GM12865 (cell line): Measurements from ENCODE around the gene USP24.

Experiments
- DNase-seq: peaks from one replicate; pipeline ENCODE4 v3.0.0; 2010; ENCODE audit warnings: low read depth
- H3K4me3 ChIP-seq: 2 replicates; pipeline ENCODE4 v1.5.1; 2011; ENCODE audit warnings: mild to moderate bottlenecking, low read depth, low read length, control low read depth
- TF ChIP-seq, protein P1 (sequence below): IDR thresholded peaks from 2 replicates; pipeline ENCODE4 v1.5.1; 2011; ENCODE audit warnings: low read length, control low read depth, low read depth, inconsistent platforms; ENCODE audit not compliant: insufficient read depth; ENCODE audit errors: missing control alignments

Gene USP24, protein sequence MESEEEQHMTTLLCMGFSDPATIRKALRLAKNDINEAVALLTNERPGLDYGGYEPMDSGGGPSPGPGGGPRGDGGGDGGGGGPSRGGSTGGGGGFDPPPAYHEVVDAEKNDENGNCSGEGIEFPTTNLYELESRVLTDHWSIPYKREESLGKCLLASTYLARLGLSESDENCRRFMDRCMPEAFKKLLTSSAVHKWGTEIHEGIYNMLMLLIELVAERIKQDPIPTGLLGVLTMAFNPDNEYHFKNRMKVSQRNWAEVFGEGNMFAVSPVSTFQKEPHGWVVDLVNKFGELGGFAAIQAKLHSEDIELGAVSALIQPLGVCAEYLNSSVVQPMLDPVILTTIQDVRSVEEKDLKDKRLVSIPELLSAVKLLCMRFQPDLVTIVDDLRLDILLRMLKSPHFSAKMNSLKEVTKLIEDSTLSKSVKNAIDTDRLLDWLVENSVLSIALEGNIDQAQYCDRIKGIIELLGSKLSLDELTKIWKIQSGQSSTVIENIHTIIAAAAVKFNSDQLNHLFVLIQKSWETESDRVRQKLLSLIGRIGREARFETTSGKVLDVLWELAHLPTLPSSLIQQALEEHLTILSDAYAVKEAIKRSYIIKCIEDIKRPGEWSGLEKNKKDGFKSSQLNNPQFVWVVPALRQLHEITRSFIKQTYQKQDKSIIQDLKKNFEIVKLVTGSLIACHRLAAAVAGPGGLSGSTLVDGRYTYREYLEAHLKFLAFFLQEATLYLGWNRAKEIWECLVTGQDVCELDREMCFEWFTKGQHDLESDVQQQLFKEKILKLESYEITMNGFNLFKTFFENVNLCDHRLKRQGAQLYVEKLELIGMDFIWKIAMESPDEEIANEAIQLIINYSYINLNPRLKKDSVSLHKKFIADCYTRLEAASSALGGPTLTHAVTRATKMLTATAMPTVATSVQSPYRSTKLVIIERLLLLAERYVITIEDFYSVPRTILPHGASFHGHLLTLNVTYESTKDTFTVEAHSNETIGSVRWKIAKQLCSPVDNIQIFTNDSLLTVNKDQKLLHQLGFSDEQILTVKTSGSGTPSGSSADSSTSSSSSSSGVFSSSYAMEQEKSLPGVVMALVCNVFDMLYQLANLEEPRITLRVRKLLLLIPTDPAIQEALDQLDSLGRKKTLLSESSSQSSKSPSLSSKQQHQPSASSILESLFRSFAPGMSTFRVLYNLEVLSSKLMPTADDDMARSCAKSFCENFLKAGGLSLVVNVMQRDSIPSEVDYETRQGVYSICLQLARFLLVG (N-terminal part only)

DNA sequence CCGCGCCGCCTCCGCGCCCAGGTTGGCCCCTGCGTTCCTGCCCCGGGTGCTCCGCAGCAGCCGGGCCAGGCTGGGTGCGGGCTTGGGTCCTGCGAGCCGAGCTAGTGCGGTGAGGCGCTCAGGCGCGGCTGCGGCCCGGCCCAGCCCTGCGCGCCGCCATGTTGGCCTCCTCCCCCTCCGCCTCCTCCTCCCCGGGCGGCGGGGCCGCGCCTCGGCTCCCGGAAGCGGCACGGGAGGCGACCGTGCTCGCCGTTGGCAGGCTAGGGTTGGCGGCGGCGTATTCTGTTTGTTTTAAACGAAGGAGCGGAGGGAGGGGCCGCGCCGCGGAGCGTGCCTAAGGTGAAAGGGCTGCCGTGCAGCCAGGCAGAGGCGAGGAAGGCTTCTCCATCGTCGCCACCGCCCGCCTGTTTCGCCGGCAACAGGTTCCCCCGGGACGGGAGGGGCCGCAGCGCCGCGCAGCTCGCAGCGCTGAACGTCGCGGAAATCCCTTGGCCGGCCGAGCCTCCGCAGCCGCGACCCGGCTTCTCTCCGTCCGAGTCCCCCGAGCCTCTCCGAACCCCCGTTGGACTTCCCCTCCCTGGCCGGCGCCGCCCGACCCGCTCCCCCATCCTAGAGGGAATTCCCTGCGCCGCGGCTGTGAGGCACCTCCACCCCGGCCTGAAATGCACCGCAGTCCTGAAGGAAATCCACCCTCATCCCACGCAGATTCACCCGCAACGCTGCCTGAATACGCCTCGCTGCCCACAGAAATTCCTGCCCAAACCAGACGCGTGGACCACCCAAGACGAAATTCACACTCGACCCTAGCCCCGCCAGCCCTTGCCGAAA is at the start of gene USP24:
TSS of gene USP24 (minus strand) at position 171 of the 828 bp plus-strand sequence. CDS start 251 bp downstream, outside the sequence.
- peak; percentile 89 for DNase-seq
- TF ChIP-seq, protein P1, sequence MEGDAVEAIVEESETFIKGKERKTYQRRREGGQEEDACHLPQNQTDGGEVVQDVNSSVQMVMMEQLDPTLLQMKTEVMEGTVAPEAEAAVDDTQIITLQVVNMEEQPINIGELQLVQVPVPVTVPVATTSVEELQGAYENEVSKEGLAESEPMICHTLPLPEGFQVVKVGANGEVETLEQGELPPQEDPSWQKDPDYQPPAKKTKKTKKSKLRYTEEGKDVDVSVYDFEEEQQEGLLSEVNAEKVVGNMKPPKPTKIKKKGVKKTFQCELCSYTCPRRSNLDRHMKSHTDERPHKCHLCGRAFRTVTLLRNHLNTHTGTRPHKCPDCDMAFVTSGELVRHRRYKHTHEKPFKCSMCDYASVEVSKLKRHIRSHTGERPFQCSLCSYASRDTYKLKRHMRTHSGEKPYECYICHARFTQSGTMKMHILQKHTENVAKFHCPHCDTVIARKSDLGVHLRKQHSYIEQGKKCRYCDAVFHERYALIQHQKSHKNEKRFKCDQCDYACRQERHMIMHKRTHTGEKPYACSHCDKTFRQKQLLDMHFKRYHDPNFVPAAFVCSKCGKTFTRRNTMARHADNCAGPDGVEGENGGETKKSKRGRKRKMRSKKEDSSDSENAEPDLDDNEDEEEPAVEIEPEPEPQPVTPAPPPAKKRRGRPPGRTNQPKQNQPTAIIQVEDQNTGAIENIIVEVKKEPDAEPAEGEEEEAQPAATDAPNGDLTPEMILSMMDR: no peak
- peak within 1 kb of the TSS; percentile 99 for H3K4me3 ChIP-seq

DNA sequence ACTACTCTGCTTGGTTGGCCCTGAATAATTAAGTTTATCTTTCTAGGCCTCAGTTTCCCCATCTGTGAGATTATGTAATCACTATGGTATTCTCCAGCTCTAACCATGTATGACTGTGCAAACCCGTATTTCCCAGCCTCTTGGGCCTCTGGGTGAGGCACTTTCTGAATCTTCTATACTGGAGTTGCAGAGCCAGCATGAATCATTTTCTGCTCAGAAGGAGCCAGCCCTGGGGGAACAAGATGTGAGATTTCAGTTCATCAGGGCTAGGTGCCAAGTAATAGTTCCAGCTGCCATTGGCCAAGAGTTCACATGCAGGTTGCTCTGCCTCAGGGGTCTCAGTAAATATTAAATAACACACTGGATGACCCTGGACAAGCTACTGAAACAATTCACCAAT is 47.7 kb upstream of the USP24 start:
- no peak for DNase-seq
- H3K4me3 ChIP-seq: no peak overlapping the region
- TF ChIP-seq, protein P1: no peak

DNA sequence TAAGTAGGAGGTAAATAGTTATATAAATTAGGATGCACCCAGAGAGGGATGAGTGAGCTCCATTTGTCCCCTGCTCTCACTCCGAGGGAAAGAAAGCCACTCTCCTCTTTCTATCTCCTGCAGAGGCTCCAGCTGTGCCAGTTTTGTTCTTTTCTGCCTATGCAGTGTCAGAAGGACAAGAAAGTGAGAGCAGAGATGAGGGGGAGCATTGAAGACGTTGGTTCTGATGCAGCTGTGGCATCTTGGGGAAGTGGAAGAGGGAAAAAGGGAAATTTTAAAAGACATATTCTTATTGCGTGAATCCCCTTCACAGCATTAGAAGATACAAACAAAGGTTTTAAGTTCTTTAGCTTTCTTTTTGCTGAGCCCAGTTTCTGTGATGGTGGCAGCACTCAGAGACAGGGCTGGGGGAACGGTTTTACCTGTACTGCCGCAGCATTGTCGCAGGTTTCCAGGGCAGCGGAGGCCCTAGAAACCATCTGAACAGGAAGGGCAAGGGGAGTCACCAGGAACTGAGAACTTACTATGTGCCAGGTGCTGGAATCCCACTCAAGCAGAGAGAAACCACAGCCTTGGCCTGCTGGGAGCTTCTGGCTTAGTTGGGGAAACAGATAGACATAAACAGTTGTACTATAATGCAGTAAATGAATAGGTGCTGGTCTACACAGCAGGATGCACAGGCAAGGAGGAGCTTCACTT is 44.9 kb upstream of the USP24 start:
- peak; percentile 75 for DNase-seq
- H3K4me3 ChIP-seq: no peak overlapping the region
- TF ChIP-seq, protein P1: no peak

DNA sequence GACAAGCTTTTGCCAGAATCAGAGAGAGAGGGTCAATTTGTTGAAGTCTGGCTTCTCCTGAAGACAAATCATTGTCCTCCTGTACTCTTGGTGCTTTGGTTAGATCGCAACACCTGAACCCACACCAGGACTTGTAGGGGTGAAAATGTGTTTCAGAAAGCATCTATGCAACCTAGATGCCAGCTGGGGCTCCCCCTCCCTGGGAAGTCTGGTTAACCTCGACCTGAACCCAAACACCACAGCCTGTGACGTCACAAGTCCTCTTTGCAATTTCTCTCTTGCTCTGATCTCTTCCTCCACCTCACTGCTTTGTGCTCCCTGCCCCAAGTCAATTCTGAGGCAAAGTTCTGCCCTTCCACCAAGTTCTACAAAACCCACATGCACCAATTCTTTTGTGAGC is 42.8 kb upstream of the USP24 start:
- peak overlapping the region; percentile 18; the same call in 1 of the 2 replicates for H3K4me3 ChIP-seq
- TF ChIP-seq, protein P1: no peak
- DNase-seq: peak; percentile 78

DNA sequence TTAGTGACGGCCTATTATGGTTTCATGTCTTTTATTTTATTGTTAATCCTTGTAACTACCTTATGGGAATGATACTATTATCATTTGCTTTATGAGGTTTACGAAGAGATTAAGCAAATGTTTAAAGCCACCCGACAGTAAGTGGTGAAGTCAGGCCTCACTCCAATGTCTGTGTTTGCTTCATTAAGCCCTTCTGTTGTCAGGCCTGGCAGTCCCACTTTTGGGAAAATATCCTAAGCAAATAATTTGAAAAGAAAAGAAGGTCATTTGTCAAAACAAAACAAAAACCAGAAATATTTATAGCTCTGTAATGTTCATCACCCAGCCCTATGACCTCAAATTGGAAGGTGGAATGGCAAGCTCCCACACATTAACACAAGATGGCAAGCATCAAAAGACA is 40.7 kb upstream of the USP24 start:
- H3K4me3 ChIP-seq: peak overlapping the region; percentile 6; the same call in 1 of the 2 replicates
- peak; percentile 33 for DNase-seq
- TF ChIP-seq, protein P1: no peak
